GM12873 (cell line): ENCODE data around the gene NOC2L.

Experiments used
- TF ChIP-seq, protein P1 (sequence below): IDR thresholded peaks from 2 replicates; pipeline ENCODE4 v1.5.1; 2012; ENCODE audit warnings: low read depth, mild to moderate bottlenecking, moderate library complexity, low read length, control low read depth; ENCODE audit not compliant: insufficient read depth; ENCODE audit errors: missing control alignments

Gene NOC2L

DNA sequence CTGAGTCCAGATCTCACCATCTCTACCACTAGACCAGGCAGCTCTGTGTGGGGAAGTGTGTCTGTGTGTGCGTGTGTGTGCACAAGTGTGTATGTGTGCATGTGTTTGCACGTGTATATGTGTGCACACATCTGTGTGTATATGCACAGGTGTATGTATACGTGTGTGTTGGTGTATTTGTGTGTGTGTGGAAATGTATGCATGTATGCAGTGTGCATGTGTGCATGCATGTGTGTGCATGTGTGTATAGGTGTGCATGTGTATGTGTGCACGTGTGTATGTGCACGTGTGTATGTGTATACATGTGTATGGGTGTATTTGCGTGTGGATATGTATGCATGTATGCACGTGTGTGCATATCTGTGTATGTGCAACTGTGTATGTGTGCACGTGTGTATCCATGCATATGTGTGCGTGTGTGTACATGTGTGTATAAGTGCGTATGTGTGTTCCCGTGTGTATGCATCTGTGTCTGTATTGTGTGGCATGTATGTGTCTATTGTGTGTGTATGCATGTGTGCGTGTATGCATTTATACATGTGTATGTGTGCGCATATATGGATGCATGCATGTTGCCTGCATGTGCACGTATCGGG, 10.3 kb upstream of the NOC2L start:
- TF ChIP-seq, protein P1, sequence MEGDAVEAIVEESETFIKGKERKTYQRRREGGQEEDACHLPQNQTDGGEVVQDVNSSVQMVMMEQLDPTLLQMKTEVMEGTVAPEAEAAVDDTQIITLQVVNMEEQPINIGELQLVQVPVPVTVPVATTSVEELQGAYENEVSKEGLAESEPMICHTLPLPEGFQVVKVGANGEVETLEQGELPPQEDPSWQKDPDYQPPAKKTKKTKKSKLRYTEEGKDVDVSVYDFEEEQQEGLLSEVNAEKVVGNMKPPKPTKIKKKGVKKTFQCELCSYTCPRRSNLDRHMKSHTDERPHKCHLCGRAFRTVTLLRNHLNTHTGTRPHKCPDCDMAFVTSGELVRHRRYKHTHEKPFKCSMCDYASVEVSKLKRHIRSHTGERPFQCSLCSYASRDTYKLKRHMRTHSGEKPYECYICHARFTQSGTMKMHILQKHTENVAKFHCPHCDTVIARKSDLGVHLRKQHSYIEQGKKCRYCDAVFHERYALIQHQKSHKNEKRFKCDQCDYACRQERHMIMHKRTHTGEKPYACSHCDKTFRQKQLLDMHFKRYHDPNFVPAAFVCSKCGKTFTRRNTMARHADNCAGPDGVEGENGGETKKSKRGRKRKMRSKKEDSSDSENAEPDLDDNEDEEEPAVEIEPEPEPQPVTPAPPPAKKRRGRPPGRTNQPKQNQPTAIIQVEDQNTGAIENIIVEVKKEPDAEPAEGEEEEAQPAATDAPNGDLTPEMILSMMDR, result no peak

DNA sequence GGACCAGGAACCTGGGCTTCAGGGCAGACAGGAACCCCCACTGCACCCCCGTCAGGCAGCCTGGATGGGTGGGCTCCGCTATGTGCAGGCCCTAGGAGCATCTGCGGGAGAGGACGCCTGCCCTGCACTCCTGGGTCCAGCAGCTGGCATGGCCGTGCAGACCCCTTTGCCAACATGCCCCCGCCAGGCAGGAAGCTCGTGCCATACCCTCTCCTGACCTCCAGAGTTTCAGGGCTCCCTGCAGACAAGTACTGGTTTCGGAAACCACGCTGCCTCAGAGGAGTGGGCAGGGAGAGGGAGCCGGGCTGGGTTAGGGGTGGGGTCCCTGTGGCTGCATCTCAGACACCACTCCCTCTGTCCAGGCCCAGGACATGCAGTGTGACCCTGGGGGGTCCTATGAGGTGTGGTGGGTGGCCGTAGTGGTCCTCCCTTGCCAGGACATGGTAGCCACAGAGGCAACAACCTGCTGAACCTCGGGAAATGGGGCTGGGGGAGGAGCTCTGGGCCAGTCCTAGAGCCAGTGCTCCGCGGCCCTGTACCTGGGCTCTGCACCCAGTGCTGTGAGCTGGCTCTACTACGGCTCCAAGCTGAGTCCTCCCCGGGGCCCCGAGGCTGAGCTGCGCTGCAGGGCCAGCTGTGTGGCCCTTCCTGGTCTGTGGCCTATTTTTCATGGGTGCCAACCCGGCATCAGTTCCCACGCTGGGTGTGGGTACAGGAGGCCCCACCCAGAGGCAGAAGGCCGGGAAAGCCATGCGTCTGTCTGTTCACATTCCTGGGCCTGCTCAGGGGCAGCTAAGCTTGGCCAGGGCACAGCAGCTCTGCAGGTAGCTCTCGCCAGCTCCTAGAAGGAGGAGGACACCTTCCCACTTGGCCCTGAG, 8.6 kb upstream of the NOC2L start:
- TF ChIP-seq, protein P1, result no peak

DNA sequence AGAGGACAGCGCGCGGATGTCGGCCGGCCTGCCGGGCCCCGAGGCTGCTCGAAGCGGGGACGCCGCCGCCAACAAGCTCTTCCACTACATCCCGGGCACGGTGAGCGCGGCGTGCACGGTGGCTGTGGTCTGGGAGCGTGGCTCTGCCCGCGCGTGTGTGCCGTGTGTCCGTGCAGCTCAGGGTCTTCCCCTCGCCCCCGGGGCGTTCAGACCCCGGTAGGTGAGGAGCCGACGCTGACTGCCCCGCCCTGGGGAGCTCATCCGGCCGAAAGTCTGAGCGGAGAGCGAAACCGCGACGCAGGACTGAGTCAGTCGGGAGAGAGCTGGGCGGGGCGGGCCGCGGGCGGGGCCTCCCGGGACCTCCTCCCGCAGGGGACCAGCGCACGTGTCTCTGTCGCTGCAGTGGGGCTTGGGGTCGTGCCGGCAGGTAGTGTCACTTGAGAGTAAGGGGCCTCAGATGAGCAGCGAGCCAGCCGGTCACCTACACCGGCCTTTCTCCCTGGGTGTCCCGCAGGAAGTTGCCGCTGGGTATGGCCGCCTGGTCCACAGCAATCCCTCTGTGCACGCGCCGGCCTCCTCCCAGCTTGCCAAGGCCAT, 7.7 kb upstream of the NOC2L start:
- TF ChIP-seq, protein P1, result no peak

DNA sequence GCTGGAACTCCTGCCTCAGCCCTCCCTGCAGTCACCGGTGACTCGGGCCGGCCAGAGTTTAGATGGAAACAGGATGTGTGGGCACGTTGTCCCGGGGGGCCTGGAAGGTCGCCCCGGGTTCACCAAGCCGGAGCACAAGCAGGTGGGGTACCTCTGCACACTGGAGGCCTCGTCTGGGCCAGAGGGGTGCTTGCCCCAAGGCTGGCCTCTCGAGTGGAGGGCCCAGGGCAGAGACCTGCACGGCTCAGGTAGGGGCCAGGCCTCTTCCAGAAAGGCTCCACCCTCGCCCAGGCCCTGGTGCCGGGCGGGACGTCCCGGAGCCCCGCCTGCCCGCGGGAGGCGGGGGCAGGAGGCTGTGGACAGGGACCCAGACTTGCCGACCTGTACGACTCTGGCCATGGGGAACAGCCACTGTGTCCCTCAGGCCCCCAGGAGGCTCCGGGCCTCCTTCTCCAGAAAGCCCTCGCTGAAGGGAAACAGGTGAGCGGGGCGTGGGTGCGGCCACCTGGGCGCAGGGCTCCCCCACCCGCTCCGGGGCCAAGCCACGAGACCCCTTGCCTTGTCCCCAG, 7.2 kb upstream of the NOC2L start, which contains the start of gene PLEKHN1:
PLEKHN1 (plus strand) TSS at position 348 of the 569 bp plus-strand sequence; CDS start at position 398, 50 bp downstream.
- TF ChIP-seq, protein P1, result no peak

DNA sequence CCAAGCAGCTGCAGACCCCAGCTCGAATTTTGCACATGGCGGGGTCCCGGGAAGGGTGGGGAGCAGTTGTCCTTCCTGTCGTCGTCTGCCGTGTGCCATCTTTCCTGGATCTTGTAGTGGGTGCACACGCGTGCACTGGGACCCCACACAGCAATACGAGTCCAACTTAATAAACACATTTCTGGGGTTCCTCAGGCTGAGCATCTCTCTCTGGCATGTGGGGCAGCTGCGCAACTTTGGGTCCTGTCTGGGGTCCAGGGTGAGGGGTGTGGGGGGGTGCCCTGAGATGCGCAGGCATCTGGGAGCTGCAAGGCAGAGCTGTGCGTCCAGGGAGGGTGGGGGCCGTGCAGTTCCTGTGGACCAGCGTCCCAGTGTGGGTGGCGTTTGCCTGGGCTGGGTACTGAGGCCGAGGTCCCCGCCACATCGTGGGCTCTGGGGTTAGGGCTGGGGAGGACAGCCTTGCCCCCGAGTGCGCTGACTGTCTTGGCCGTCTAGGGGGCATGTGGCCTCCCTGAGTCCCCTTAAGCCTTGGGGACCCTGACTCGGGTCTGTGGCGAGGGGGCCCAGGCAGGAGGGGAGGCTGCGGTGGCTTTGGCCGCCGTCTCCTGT, 6.6 kb upstream of the NOC2L start:
- TF ChIP-seq, protein P1, result no peak

DNA sequence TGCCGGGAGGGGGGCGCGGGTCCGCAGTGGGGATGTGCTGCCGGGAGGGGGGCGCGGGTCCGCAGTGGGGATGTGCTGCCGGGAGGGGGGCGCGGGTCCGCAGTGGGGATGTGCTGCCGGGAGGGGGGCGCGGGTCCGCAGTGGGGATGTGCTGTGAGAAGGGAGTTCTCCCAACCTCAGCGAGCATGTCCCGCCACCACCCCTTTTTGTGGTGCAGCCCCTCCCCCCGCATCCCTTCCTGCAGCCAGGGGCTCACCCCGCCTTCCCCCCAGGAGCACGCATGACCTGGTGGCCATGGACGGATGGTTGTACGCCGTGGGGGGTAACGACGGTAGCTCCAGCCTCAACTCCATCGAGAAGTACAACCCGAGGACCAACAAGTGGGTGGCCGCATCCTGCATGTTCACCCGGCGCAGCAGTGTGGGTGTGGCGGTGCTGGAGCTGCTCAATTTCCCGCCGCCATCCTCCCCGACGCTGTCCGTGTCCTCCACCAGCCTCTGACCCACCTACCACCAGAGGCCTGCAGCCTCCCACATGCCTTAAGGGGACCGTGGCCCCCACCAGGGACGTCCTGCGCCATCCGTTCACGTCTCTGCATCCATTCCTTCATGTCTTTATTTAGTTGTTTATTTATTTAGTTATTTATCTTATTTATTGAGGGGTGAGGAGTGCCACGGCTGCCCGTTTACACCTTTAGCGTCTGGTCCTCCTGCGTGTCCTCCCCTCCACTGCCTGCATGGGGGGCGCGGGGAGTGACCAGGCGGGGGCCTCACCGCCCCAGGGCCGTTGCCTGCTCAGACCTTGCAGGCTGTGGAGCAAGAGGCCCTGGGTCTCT, 5.9 kb upstream of the NOC2L start:
- TF ChIP-seq, protein P1, result no peak
